ENCODE measurements around the gene AOC3. TPM values are rescaled to one million over a fixed set of nuclear protein-coding genes. Genes with fewer than 3 reads are reported as not detected.

The AOC3 gene
- 1.6 and 2.4 TPM in 2 replicates for total RNA-seq

GRCh38 chr17:42850954-42851353 is at the start of gene AOC3:
Gene AOC3, plus strand, starts transcription at chr17:42851199. Its CDS starts 145 bp downstream, at chr17:42851344.
- H3K27me3 Mint-ChIP-seq (ENCODE audit: low read depth) = no peaks in the 10 kb centered on the region
- intact Hi-C loops (cut with micrococcal nuclease) = no loop called here
- DNase-seq (ENCODE audit: low spot score) = no peak
- H3K36me3 Mint-ChIP-seq (ENCODE audit: low read depth) = no peaks in the 10 kb centered on the region
- H3K9me3 Mint-ChIP-seq = no peaks in the 10 kb centered on the region
- H3K4me3 Mint-ChIP-seq (ENCODE audit: low read depth) = no peak within 1 kb of the TSS
- H3K27ac Mint-ChIP-seq = no peak within 1 kb of the TSS
- peaks cover 8% of the 10 kb centered on the region for H3K4me1 Mint-ChIP-seq (ENCODE audit: low read depth)

GRCh38 chr17:42803074-42803883 is 47.7 kb upstream of the AOC3 start:
- Mint-ChIP-seq H3K27ac (no peak overlapping the region), H3K4me1 (ENCODE audit: low read depth) (peaks cover 5% of the 10 kb centered on the region), H3K27me3 (ENCODE audit: low read depth) (peaks cover 15% of the 10 kb centered on the region), H3K4me3 (ENCODE audit: low read depth) (no peak overlapping the region), H3K9me3 (peaks cover 3% of the 10 kb centered on the region), H3K36me3 (ENCODE audit: low read depth) (no peaks in the 10 kb centered on the region)
- intact Hi-C loops (cut with micrococcal nuclease) = loop anchor here (2.0 kb wide), 1 partner anchor 18 kb away; no protein-coding TSS in a partner anchor
- no peak for DNase-seq (ENCODE audit: low spot score)

- no peaks in the 10 kb centered on the region for H3K9me3 Mint-ChIP-seq
- H3K27ac Mint-ChIP-seq = no peak overlapping the region
- intact Hi-C loops (cut with micrococcal nuclease) = no loop called here
- H3K36me3 Mint-ChIP-seq (ENCODE audit: low read depth) = peaks cover 10% of the 10 kb centered on the region
- no peak for DNase-seq (ENCODE audit: low spot score)
- peaks cover 12% of the 10 kb centered on the region for H3K27me3 Mint-ChIP-seq (ENCODE audit: low read depth)
- no peaks in the 10 kb centered on the region for H3K4me1 Mint-ChIP-seq (ENCODE audit: low read depth)
- no peak overlapping the region for H3K4me3 Mint-ChIP-seq (ENCODE audit: low read depth)
These were observed 46.1 kb upstream of the AOC3 start for GRCh38 chr17:42804918-42805367.

GRCh38 chr17:42806249-42806648 is 44.8 kb upstream of the AOC3 start:
- no peak overlapping the region for H3K27ac Mint-ChIP-seq
- H3K9me3 Mint-ChIP-seq = no peaks in the 10 kb centered on the region
- no peaks in the 10 kb centered on the region for H3K4me1 Mint-ChIP-seq (ENCODE audit: low read depth)
- H3K27me3 Mint-ChIP-seq (ENCODE audit: low read depth) = peaks cover 8% of the 10 kb centered on the region
- no peak overlapping the region for H3K4me3 Mint-ChIP-seq (ENCODE audit: low read depth)
- DNase-seq (ENCODE audit: low spot score) = no peak
- intact Hi-C loops (cut with micrococcal nuclease) = no loop called here
- peaks cover 19% of the 10 kb centered on the region for H3K36me3 Mint-ChIP-seq (ENCODE audit: low read depth)

GRCh38 chr17:42809250-42809649 is 41.7 kb upstream of the AOC3 start:
- DNase-seq (ENCODE audit: low spot score) = no peak
- H3K4me3 Mint-ChIP-seq (ENCODE audit: low read depth) = no peak overlapping the region
- no peak overlapping the region for H3K27ac Mint-ChIP-seq
- peaks cover 35% of the 10 kb centered on the region for H3K36me3 Mint-ChIP-seq (ENCODE audit: low read depth)
- intact Hi-C loops (cut with micrococcal nuclease) = no loop called here
- H3K9me3 Mint-ChIP-seq = no peaks in the 10 kb centered on the region
- H3K4me1 Mint-ChIP-seq (ENCODE audit: low read depth) = no peaks in the 10 kb centered on the region
- H3K27me3 Mint-ChIP-seq (ENCODE audit: low read depth) = no peaks in the 10 kb centered on the region

- no peaks in the 10 kb centered on the region for H3K9me3 Mint-ChIP-seq
- intact Hi-C loops (cut with micrococcal nuclease) = no loop called here
- H3K36me3 Mint-ChIP-seq (ENCODE audit: low read depth) = peaks cover 73% of the 10 kb centered on the region
- DNase-seq (ENCODE audit: low spot score) = no peak
- no peak overlapping the region for H3K27ac Mint-ChIP-seq
- H3K4me1 Mint-ChIP-seq (ENCODE audit: low read depth) = no peaks in the 10 kb centered on the region
- H3K27me3 Mint-ChIP-seq (ENCODE audit: low read depth) = no peaks in the 10 kb centered on the region
- no peak overlapping the region for H3K4me3 Mint-ChIP-seq (ENCODE audit: low read depth)
These were observed 36.2 kb upstream of the AOC3 start for GRCh38 chr17:42814633-42815399.

GRCh38 chr17:42817866-42818265 is 33.1 kb upstream of the AOC3 start:
- no peak overlapping the region for H3K4me3 Mint-ChIP-seq (ENCODE audit: low read depth)
- DNase-seq (ENCODE audit: low spot score) = no peak
- no peaks in the 10 kb centered on the region for H3K9me3 Mint-ChIP-seq
- H3K4me1 Mint-ChIP-seq (ENCODE audit: low read depth) = peaks cover 11% of the 10 kb centered on the region
- no peak overlapping the region for H3K27ac Mint-ChIP-seq
- no peaks in the 10 kb centered on the region for H3K27me3 Mint-ChIP-seq (ENCODE audit: low read depth)
- intact Hi-C loops (cut with micrococcal nuclease) = no loop called here
- peaks cover 80% of the 10 kb centered on the region for H3K36me3 Mint-ChIP-seq (ENCODE audit: low read depth)

GRCh38 chr17:42818379-42818778 is 32.6 kb upstream of the AOC3 start:
- no peaks in the 10 kb centered on the region for H3K27me3 Mint-ChIP-seq (ENCODE audit: low read depth)
- H3K4me1 Mint-ChIP-seq (ENCODE audit: low read depth) = peaks cover 11% of the 10 kb centered on the region
- H3K27ac Mint-ChIP-seq = peak overlapping the region; percentile 13
- peaks cover 80% of the 10 kb centered on the region for H3K36me3 Mint-ChIP-seq (ENCODE audit: low read depth)
- no peak overlapping the region for H3K4me3 Mint-ChIP-seq (ENCODE audit: low read depth)
- intact Hi-C loops (cut with micrococcal nuclease) = no loop called here
- DNase-seq (ENCODE audit: low spot score) = no peak
- H3K9me3 Mint-ChIP-seq = no peaks in the 10 kb centered on the region

GRCh38 chr17:42819939-42820535 is 31.0 kb upstream of the AOC3 start:
- intact Hi-C loops (cut with micrococcal nuclease) = loop anchor here (1.0 to 2.0 kb wide), 2 partner anchors 17 to 109 kb away; no protein-coding TSS in a partner anchor
- H3K4me1 Mint-ChIP-seq (ENCODE audit: low read depth) = peaks cover 14% of the 10 kb centered on the region
- H3K27ac Mint-ChIP-seq = no peak overlapping the region
- H3K4me3 Mint-ChIP-seq (ENCODE audit: low read depth) = no peak overlapping the region
- no peaks in the 10 kb centered on the region for H3K27me3 Mint-ChIP-seq (ENCODE audit: low read depth)
- H3K9me3 Mint-ChIP-seq = no peaks in the 10 kb centered on the region
- DNase-seq (ENCODE audit: low spot score) = peak; percentile 47
- peaks cover 64% of the 10 kb centered on the region for H3K36me3 Mint-ChIP-seq (ENCODE audit: low read depth)

- Mint-ChIP-seq H3K9me3 (no peaks in the 10 kb centered on the region), H3K27ac (no peak overlapping the region), H3K4me1 (ENCODE audit: low read depth) (peaks cover 14% of the 10 kb centered on the region), H3K36me3 (ENCODE audit: low read depth) (peaks cover 54% of the 10 kb centered on the region), H3K27me3 (ENCODE audit: low read depth) (no peaks in the 10 kb centered on the region), H3K4me3 (ENCODE audit: low read depth) (no peak overlapping the region)
- intact Hi-C loops (cut with micrococcal nuclease) = loop anchor here (2.0 kb wide), 1 partner anchor 18 kb away; no protein-coding TSS in a partner anchor
- DNase-seq (ENCODE audit: low spot score) = no peak
These were observed 29.8 kb upstream of the AOC3 start for GRCh38 chr17:42821176-42821575.

- H3K9me3 Mint-ChIP-seq = no peaks in the 10 kb centered on the region
- H3K4me3 Mint-ChIP-seq (ENCODE audit: low read depth) = no peak overlapping the region
- peaks cover 14% of the 10 kb centered on the region for H3K27me3 Mint-ChIP-seq (ENCODE audit: low read depth)
- DNase-seq (ENCODE audit: low spot score) = no peak
- intact Hi-C loops (cut with micrococcal nuclease) = no loop called here
- no peak overlapping the region for H3K27ac Mint-ChIP-seq
- H3K36me3 Mint-ChIP-seq (ENCODE audit: low read depth) = peaks cover 3% of the 10 kb centered on the region
- peaks cover 10% of the 10 kb centered on the region for H3K4me1 Mint-ChIP-seq (ENCODE audit: low read depth)
These were observed 23.5 kb upstream of the AOC3 start for GRCh38 chr17:42827472-42827871.

GRCh38 chr17:42830971-42831370 is 20.0 kb upstream of the AOC3 start:
- H3K4me3 Mint-ChIP-seq (ENCODE audit: low read depth) = no peak overlapping the region
- intact Hi-C loops (cut with micrococcal nuclease) = no loop called here
- DNase-seq (ENCODE audit: low spot score) = no peak
- H3K9me3 Mint-ChIP-seq = no peaks in the 10 kb centered on the region
- peaks cover 22% of the 10 kb centered on the region for H3K36me3 Mint-ChIP-seq (ENCODE audit: low read depth)
- peaks cover 14% of the 10 kb centered on the region for H3K27me3 Mint-ChIP-seq (ENCODE audit: low read depth)
- no peak overlapping the region for H3K27ac Mint-ChIP-seq
- H3K4me1 Mint-ChIP-seq (ENCODE audit: low read depth) = peaks cover 20% of the 10 kb centered on the region

Measured in activated T-helper 2 cell treated with anti-CD3 and anti-CD28 coated beads, Interferon-gamma antibody, Interleukin-2, Interleukin-4, amounts not matched to agents 10 μg/mL and 5 μg/mL and 100 μg/mL, durations not matched to agents 14 hours and 24 hours and 36 hours (primary cell).